ENCODE results near the gene COA5. TPM values are rescaled to one million over a fixed set of nuclear protein-coding genes. Genes with fewer than 3 reads are reported as not detected.
A peak's percentile ranks its signal among the peaks of the same experiment; 100 is the strongest.

Gene COA5
- total RNA-seq, 2 donors from 2014 or later = 19.8 to 22.3 TPM

GRCh38 chr2:98614024-98614739 lies 5.9 kb upstream of the COA5 start:
- Histone ChIP-seq H3K4me3 (no peak overlapping the region), H3K27ac (no peak overlapping the region)
- no peak for DNase-seq (ENCODE audit: low spot score)

GRCh38 chr2:98608962-98609604 lies 771 bp upstream of the COA5 start:
- Histone ChIP-seq H3K27ac (peak overlapping the region; percentile 95), H3K27me3 (no peaks in the 10 kb centered on the region), H3K36me3 (peaks cover 41% of the 10 kb centered on the region), H3K9me3 (no peaks in the 10 kb centered on the region), H3K4me1 (peaks cover 0 to 49% of the 10 kb centered on the region in 2 donors), H3K4me3 (peak overlapping the region; percentile 74 to 93)
- no peak for TF ChIP-seq CTCF (IDR thresholded peaks at IDR 0.05)
- no peak for DNase-seq (ENCODE audit: low spot score)

More at GRCh38 chr2:98614024-98614739, 5.9 kb upstream of the COA5 start:
- peaks cover 82% of the 10 kb centered on the region for H3K36me3 ChIP-seq
- no peaks in the 10 kb centered on the region for H3K27me3 ChIP-seq
- no peak for TF ChIP-seq CTCF (IDR thresholded peaks at IDR 0.05)
- no peaks in the 10 kb centered on the region for H3K9me3 ChIP-seq
- H3K4me1 ChIP-seq = peaks cover 0 to 27% of the 10 kb centered on the region in 2 donors

- no peak for DNase-seq (ENCODE audit: low spot score)
- no peaks in the 10 kb centered on the region for H3K9me3 ChIP-seq
- peak overlapping the region; percentile 95 for H3K27ac ChIP-seq
- peak overlapping the region; percentile 74 to 93 for H3K4me3 ChIP-seq
- no peaks in the 10 kb centered on the region for H3K27me3 ChIP-seq
- H3K36me3 ChIP-seq = peaks cover 28% of the 10 kb centered on the region
- no peak for TF ChIP-seq CTCF (IDR thresholded peaks at IDR 0.05)
- peaks cover 0 to 49% of the 10 kb centered on the region in 2 donors for H3K4me1 ChIP-seq
These were observed 584 bp downstream of the COA5 start for GRCh38 chr2:98607741-98608115.

- no peak for TF ChIP-seq CTCF (IDR thresholded peaks at IDR 0.05)
- DNase-seq (ENCODE audit: low spot score) = no peak
- no peaks in the 10 kb centered on the region for H3K9me3 ChIP-seq
- no peaks in the 10 kb centered on the region for H3K27me3 ChIP-seq
- H3K4me3 ChIP-seq = peak overlapping the region; percentile 74 to 93
- peak overlapping the region in 1 of 2 donors; percentile 95 for H3K27ac ChIP-seq
- H3K36me3 ChIP-seq = peaks cover 26% of the 10 kb centered on the region
- H3K4me1 ChIP-seq = peaks cover 0 to 49% of the 10 kb centered on the region in 2 donors
These were observed 1.2 kb downstream of the COA5 start for GRCh38 chr2:98607104-98607503.

- no peak for TF ChIP-seq CTCF (IDR thresholded peaks at IDR 0.05)
- Histone ChIP-seq H3K36me3 (peaks cover 25% of the 10 kb centered on the region), H3K27ac (no peak overlapping the region), H3K4me3 (no peak overlapping the region), H3K4me1 (peaks cover 0 to 44% of the 10 kb centered on the region in 2 donors), H3K27me3 (no peaks in the 10 kb centered on the region), H3K9me3 (no peaks in the 10 kb centered on the region)
- no peak for DNase-seq (ENCODE audit: low spot score)
These were observed 1.9 kb downstream of the COA5 start for GRCh38 chr2:98606431-98606830.
